Central memory CD4-positive, alpha-beta T cell (primary cell): Measurements from ENCODE around the gene NHERF1.

Experiments used
- DNase-seq: peaks from one replicate; pipeline ENCODE4 v3.0.0; 2022

Gene NHERF1

GRCh38 chr17:74790161-74791058 is 42.0 kb downstream of the NHERF1 start:
- no peak for DNase-seq

GRCh38 chr17:74792586-74793105 is 44.2 kb downstream of the NHERF1 start:
- DNase-seq, result no peak

GRCh38 chr17:74795327-74796020 is 47.0 kb downstream of the NHERF1 start:
- no peak for DNase-seq

GRCh38 chr17:74796211-74796610 is 47.8 kb downstream of the NHERF1 start:
- no peak for DNase-seq

- DNase-seq, result no peak
Measured at GRCh38 chr17:74796866-74797265, 48.4 kb downstream of the NHERF1 start.

GRCh38 chr17:74797824-74798223 is 49.4 kb downstream of the NHERF1 start:
- no peak for DNase-seq

- DNase-seq, result no peak
Measured at GRCh38 chr17:74798239-74798707, 49.8 kb downstream of the NHERF1 start.

- no peak for DNase-seq
Measured at GRCh38 chr17:74799097-74799496, 50.7 kb downstream of the NHERF1 start.

GRCh38 chr17:74800531-74800930 is 52.1 kb downstream of the NHERF1 start:
- no peak for DNase-seq

GRCh38 chr17:74801896-74802295 is 53.5 kb downstream of the NHERF1 start:
- DNase-seq, result no peak

GRCh38 chr17:74803388-74803930 is 55.0 kb downstream of the NHERF1 start:
- no peak for DNase-seq

GRCh38 chr17:74803971-74804370 is 55.5 kb downstream of the NHERF1 start:
- DNase-seq, result no peak

GRCh38 chr17:74804683-74805082 is 56.3 kb downstream of the NHERF1 start:
- no peak for DNase-seq

- DNase-seq, result no peak
Measured at GRCh38 chr17:74805591-74805991, 57.2 kb downstream of the NHERF1 start.

- DNase-seq, result no peak
Measured at GRCh38 chr17:74806334-74806733, 57.9 kb downstream of the NHERF1 start.

- no peak for DNase-seq
Measured at GRCh38 chr17:74807441-74807840, 59.0 kb downstream of the NHERF1 start.

- no peak for DNase-seq
Measured at GRCh38 chr17:74807925-74808324, 59.5 kb downstream of the NHERF1 start.

GRCh38 chr17:74808714-74809430 is 60.4 kb downstream of the NHERF1 start:
- no peak for DNase-seq

GRCh38 chr17:74810699-74811485 is 62.5 kb downstream of the NHERF1 start:
- DNase-seq, result no peak

- no peak for DNase-seq
Measured at GRCh38 chr17:74812109-74813009, 63.9 kb downstream of the NHERF1 start.

- no peak for DNase-seq
Measured at GRCh38 chr17:74814453-74814852, 66.0 kb downstream of the NHERF1 start.
